Chondrocyte (in vitro differentiated cells): ENCODE data around the gene MAP2K2. TPM values are rescaled to one million over a fixed set of nuclear protein-coding genes. Genes with fewer than 3 reads are reported as not detected.
"Not testable (repeated sequence)": the region's sequence is repeated elsewhere in the genome, so short reads cannot be mapped to it uniquely, and the experiment has no call there.

ENCODE experiments used
- DNase-seq: peaks from one replicate; pipeline ENCODE4 v3.0.0; 2021; ENCODE audit warnings: mixed read lengths, low spot score
- H3K27ac Mint-ChIP-seq: one replicate; pipeline ENCODE4 v1.8.0; 2021; ENCODE audit warnings: mild to moderate bottlenecking, moderate library complexity, mixed read lengths; ENCODE audit not compliant: unreplicated experiment
- H3K27me3 Mint-ChIP-seq: 2 replicates; pipeline ENCODE4 v1.8.0; 2021; ENCODE audit warnings: low read depth, mixed read lengths
- H3K36me3 Mint-ChIP-seq: 2 replicates; pipeline ENCODE4 v1.8.0; 2021; ENCODE audit warnings: low read depth, mixed read lengths
- H3K4me1 Mint-ChIP-seq: 2 replicates; pipeline ENCODE4 v1.8.0; 2021; ENCODE audit warnings: low read depth, mild to moderate bottlenecking, mixed read lengths
- H3K4me3 Mint-ChIP-seq: one replicate; pipeline ENCODE4 v1.8.0; 2021; ENCODE audit warnings: mild to moderate bottlenecking, moderate library complexity, mixed read lengths; ENCODE audit not compliant: unreplicated experiment
- H3K9me3 Mint-ChIP-seq: 2 replicates; pipeline ENCODE4 v1.8.0; 2021; ENCODE audit warnings: low read depth, mixed read lengths
- long read RNA-seq: library from polyadenylated mRNA; stranded (forward); transcript quantifications from one replicate; pipeline ENCODE4 v2.0.0, GENCODE V29; 2021
- total RNA-seq: library from RNA; stranded (reverse); gene quantifications from 3 replicates; pipeline ENCODE4 v1.2.1, GENCODE V29; 2021
- TF ChIP-seq, protein P1 (sequence below): fragments of 200-600 bp; sonication (generic); IDR thresholded peaks from 2 replicates; pipeline ENCODE4 v1.5.0; 2021; ENCODE audit warnings: antibody characterized with exemption, mild to moderate bottlenecking, moderate library complexity

Gene MAP2K2
- total RNA-seq = 131 to 168 TPM (median 158 TPM) in 3 replicates
- long read RNA-seq, transcript MAP2K2-201 (11 exons, 1,734 nt) = major isoform, 357 of 397 reads
- long read RNA-seq, partial matches to known transcripts = 11 of 397 reads
- long read RNA-seq, other reads (novel, unspliced or antisense) = 28 of 397 reads

DNA sequence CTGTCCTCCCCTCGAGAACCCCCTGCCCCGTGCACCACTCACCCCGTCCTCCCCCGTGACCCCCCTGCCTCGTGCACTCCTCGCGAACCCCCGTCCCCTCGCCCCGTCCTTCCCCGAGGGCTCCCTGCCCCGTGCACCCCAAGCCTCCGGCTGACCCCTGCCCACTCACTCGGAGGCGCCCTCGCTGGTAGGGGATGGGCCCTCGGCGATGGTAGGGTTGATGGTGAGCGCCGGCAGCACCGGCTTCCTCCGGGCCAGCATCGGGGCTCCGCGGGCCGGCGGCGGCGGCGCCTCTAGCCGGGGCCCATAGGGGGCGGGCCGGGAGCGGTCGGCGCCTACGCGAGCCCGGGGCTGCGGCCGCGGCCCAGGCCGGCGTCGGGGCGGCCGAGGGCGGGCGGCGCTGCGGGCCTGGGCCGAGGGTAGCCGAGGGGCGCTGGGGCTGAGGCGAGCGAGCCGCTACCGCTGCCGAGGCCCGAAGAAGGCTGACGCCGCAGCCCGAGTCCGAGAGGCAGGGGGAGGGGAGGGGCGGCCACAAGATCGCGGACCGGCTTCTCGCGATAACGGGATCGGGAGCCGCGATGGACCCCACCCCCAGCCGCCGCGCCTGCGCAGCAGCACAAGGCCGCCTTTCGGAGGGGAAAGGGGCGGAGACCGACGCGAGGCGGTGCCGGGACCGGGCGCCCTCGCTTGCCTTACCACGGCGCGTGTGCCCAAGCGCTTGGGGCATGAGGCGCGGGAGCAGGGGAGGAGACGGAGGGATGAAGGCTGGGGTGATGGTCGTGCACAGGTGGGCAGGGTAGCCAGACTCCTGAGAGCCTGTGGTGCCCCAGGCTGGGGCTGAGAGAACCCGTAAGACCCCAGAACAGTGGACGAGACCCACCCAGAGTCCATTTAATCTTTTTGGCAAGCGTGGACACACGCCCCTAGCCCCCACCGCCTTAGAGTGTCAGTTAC, at the start of gene MAP2K2:
Gene MAP2K2, minus strand, starts transcription at position 508 of the 954 bp plus-strand sequence. Its CDS starts 247 bp downstream, at position 261.
- peaks cover 3% of the 10 kb centered on the region for H3K36me3 Mint-ChIP-seq
- peak within 1 kb of the TSS; percentile 90 for H3K27ac Mint-ChIP-seq

DNA sequence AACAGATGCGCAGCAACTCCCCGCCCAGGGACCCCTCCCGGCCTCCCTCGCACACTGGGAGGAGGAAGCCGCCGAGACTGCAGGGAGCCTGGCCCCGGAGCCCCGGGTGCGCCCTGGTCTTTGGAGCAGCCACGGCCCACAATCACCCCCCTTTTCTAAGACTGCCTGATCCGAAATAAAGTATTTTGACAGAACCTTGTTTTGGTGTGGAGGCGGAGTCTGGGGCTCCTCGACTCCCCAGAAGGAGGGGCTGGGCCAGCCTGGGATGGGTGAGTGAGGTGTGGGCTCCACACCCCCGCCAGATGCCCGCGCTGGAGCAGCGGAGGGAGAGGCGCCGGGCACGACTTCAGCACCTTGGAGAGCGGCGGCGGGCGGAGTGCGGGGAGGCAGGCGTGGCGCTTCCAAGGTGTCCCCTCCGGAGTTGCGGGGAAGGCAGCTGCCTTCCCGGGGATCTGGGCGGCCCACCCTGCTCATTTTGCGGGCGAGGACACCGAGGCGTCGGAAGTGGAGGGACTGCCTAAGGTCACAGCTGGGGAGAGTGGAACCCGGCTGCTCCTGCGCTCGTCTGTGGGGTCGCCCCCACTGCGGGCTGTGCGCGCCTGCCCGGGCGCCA, 49.0 kb upstream of the MAP2K2 start:
- no peaks in the 10 kb centered on the region for H3K9me3 Mint-ChIP-seq
- H3K4me3 Mint-ChIP-seq = no peak overlapping the region
- H3K27me3 Mint-ChIP-seq = peaks cover 20% of the 10 kb centered on the region
- H3K4me1 Mint-ChIP-seq = no peaks in the 10 kb centered on the region
- peaks cover 3% of the 10 kb centered on the region for H3K36me3 Mint-ChIP-seq
- TF ChIP-seq, protein P1, sequence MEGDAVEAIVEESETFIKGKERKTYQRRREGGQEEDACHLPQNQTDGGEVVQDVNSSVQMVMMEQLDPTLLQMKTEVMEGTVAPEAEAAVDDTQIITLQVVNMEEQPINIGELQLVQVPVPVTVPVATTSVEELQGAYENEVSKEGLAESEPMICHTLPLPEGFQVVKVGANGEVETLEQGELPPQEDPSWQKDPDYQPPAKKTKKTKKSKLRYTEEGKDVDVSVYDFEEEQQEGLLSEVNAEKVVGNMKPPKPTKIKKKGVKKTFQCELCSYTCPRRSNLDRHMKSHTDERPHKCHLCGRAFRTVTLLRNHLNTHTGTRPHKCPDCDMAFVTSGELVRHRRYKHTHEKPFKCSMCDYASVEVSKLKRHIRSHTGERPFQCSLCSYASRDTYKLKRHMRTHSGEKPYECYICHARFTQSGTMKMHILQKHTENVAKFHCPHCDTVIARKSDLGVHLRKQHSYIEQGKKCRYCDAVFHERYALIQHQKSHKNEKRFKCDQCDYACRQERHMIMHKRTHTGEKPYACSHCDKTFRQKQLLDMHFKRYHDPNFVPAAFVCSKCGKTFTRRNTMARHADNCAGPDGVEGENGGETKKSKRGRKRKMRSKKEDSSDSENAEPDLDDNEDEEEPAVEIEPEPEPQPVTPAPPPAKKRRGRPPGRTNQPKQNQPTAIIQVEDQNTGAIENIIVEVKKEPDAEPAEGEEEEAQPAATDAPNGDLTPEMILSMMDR = no peak
- H3K27ac Mint-ChIP-seq = no peak overlapping the region
- no peak for DNase-seq

More for the DNA sequence above, at the start of gene MAP2K2:
- DNase-seq = peak; percentile 98
- Mint-ChIP-seq H3K4me3 (peak within 1 kb of the TSS; percentile 95), H3K27me3 (no peaks in the 10 kb centered on the region), H3K4me1 (peaks cover 26% of the 10 kb centered on the region), H3K9me3 (no peaks in the 10 kb centered on the region)
- TF ChIP-seq, protein P1 = no peak

DNA sequence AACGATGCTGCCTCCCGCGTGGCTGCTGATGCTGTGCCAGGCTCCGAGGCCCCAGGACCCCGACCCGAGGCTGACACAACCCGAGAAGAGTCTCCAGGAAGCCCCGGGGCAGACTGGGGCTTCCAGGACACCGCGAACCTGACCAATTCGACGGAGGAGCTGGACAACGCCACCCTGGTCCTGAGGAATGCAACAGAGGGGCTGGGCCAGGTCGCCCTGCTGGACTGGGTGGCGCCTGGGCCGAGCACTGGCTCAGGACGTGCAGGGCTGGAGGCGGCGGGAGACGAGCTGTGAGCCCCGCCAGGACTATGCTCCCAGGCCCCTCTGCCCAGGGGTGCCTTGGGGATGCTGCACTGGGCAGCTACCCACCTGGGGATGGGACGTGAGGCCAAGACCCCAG, 47.8 kb upstream of the MAP2K2 start:
- no peak for DNase-seq
- Mint-ChIP-seq H3K36me3 (peaks cover 3% of the 10 kb centered on the region), H3K27me3 (peaks cover 23% of the 10 kb centered on the region), H3K4me1 (no peaks in the 10 kb centered on the region), H3K27ac (no peak overlapping the region), H3K9me3 (no peaks in the 10 kb centered on the region), H3K4me3 (no peak overlapping the region)
- TF ChIP-seq, protein P1 = no peak

DNA sequence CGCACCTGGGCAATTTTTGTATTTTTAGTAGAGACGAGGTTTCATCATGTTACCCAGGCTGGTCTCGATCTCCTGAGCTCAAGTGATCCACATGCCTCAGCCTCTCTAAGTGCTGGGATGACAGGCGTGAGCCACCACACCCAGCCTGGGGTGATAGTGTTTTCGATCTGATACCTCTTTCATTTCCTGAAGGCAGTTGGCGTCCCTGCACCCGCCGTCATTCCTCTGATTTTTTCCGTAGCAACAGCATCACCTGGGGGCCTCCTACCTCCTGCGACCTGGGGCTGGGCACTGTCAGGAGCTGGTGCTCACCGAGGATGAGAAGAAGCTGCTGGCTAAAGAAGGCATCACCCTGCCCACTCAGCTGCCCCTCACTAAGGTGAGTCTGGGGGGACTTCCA, 40.3 kb upstream of the MAP2K2 start:
- Mint-ChIP-seq H3K36me3 (no peaks in the 10 kb centered on the region), H3K4me1 (no peaks in the 10 kb centered on the region), H3K27ac (no peak overlapping the region), H3K9me3 (no peaks in the 10 kb centered on the region), H3K4me3 (no peak overlapping the region), H3K27me3 (peaks cover 21% of the 10 kb centered on the region)
- DNase-seq = no peak
- TF ChIP-seq, protein P1 = no peak

DNA sequence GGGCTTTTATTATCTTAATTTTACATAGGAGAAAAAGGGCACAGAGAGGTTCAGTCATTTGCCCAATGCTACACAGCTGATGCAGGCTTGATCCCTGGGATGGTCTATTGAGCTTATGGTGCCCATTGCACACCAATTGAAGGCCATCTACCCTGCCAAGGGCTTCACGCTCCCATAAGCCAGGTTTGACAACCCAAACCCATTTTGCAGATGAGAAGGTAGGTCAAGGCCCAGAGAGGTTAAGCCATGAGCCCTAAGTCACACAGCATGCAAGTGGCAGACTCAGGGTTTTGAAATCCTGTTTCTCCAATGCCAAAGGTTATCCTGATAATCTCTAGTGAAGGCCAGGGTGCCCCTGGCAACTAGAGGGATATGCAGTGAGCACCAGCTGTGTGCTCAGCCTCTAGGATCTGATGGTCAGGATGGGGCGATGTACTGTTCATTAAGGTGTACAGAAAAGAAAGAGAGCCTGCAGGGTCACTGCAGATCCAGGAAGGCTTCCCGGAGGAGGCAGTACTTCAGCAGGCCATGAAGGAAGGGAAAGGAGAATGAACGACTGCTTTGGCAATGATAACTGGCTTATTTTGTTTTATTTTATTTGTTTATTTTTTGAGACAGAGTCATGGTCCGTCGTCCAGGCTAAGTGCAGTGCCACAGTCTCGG, 37.6 kb upstream of the MAP2K2 start:
- no peak for DNase-seq
- no peak overlapping the region for H3K27ac Mint-ChIP-seq
- no peak overlapping the region for H3K4me3 Mint-ChIP-seq
- H3K9me3 Mint-ChIP-seq = no peaks in the 10 kb centered on the region
- peaks cover 9% of the 10 kb centered on the region for H3K27me3 Mint-ChIP-seq
- no peaks in the 10 kb centered on the region for H3K36me3 Mint-ChIP-seq
- H3K4me1 Mint-ChIP-seq = no peaks in the 10 kb centered on the region
- TF ChIP-seq, protein P1 = no peak

DNA sequence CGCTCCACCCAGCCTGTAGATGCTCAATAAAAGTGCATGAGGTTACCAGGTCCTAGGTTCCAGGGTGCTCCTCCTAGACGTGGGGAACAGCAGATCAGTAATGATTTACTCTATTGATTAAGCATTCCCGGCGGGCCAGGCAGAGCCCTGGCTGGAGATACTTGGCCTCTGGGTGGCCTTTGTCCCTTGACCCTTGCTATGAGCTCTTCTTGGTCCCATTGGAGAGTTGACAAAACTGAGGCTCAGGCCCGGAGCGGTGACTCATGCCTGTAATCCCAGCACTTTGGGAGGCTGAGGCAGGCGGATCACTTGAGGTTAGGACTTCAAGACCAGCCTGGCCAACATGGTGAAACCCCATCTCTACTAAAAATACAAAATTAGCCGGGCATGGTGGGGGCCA, 34.0 kb upstream of the MAP2K2 start:
- H3K9me3 Mint-ChIP-seq, DNase-seq, H3K36me3 Mint-ChIP-seq, H3K27ac Mint-ChIP-seq, H3K4me3 Mint-ChIP-seq, H3K4me1 Mint-ChIP-seq: not testable (repeated sequence)
- peaks cover 17% of the 10 kb centered on the region for H3K27me3 Mint-ChIP-seq
